Measurements from ENCODE around the gene SMIM21.

SMIM21 gene

GRCh38 chr18:75427603-75428002, at the start of gene SMIM21:
SMIM21 (minus strand) TSS chr18:75427703; CDS start chr18:75427563, 140 bp downstream.
- no peak for DNase-seq

- no peak for DNase-seq
Measured at GRCh38 chr18:75475228-75475627, 47.7 kb upstream of the SMIM21 start.

DNA sequence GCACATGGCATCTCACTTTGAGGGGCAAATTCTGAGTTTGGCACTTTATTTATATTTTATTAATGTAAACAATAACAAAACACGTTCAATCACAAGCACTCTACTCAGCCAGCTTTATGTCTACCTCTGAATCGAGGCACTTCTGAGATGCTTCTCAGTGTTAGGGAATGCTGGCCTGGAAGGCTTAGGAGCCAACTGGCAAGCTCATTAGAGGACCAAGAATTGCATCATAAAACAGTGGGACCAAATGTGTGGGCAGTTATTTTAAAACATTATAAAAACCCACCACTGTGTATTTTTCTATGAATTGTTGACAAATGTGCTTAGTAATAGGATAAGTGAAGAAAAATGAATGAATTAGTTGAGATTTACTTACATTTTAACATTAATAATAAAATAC, 46.8 kb upstream of the SMIM21 start:
- DNase-seq: no peak

DNA sequence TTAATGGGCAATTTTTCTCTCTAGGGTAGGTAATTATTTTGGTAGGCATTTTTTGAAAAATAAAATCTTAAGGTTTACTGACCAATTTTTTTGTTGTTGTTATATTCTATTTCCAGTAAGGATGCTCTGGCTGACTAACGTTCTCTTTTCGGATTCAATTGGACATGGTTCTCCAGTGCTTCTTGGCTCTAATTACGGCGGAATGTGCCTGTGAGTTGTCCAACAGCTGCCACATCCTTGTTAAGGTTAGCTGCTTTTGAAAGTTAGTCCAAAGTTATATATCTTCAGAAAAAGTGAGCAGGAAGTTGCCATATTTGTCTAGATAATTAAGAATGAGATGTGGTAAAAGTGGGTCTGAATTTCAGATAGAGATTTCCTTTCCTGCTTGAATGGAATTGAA, 45.8 kb upstream of the SMIM21 start:
- DNase-seq: no peak

GRCh38 chr18:75472906-75473305, 45.4 kb upstream of the SMIM21 start:
- DNase-seq: no peak

DNA sequence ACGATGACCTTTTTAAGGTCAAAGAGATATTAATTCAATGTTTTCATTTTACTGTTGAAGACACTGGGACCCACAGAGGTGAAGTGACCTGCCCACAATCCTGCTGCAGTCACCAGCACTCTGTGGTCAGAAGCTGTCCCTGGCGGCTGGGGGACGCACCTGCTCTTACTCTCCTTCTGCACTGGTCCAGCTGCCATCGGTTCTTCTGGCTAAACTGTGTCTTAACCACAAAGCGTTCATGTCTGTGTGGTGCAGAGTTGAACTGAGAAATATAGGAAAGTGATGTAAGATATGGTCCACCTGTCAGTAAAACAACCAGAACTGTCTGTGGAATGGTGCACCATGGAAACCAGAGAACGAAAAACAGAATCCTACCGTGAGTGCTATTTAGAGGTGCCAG, 44.9 kb upstream of the SMIM21 start:
- DNase-seq: no peak

GRCh38 chr18:75471850-75472249, 44.3 kb upstream of the SMIM21 start:
- no peak for DNase-seq

DNA sequence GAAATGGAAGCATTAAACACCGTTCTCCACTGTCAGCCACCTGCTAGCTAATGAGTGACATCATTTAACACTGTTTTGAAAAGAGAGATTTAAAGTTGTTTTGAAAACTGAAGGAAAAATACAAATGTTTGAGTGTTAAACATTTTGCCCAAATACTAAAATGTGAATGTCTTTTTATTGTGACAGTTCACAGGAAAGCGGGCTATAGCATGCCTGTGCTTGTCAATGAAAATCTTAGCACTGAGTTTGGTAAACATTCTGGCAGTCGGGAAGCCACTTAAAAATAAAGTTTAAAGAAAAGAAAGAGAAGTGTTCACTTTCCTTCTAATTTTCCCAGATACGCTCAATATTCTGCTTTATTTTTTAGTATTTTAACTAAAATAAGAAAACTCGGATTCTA, 40.3 kb upstream of the SMIM21 start:
- no peak for DNase-seq

GRCh38 chr18:75467281-75467795, 39.8 kb upstream of the SMIM21 start:
- no peak for DNase-seq

DNA sequence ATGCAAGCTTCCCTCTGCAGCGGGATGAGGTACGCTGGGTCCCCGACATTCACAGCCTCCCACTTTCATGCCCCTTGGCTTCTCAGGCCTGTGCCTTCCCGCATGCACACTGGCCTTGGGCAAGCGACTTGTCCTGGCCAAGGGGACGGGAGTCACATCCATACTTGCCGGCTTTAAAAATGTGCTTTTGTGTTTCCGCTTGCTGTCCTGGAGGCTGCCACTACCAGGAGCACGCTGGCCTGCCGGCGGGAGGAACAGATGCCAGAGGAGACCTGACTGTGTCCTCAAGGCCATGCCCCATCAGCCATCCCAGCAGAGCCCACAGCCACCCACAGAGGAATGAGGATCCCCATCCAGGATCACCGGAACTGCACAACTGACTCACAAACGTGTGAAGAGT, 36.9 kb upstream of the SMIM21 start:
- no peak for DNase-seq

DNA sequence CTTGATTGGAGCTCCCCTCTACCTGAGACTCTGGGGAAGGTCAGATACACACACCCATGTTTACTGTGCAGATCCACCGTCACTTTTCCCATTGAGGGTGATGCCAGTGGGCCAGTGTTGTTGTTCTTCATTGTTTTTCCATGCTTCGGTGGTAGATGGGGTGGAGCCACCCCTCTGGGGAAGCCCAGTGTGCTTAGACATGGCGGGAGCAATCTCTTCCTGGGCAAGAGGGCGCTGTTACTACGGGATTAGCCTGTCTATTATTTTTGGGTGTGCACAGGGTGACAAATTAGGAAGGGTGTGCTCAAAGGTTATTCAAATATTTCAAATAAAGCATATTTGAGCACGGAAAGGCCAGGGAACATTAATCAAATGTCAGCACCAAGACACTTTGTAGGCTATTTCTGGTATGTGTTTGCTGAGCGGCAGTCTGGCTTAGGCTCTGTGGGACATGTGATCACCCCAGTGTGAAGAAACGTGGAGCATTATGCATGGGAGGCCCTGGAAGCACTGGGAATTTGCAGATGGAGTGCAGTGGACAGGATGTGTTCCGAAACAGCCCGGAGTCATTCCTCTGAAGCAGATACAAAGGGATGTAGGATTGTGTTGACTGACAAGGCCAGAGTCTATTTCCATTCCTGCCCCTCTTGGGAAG, 34.8 kb upstream of the SMIM21 start:
- DNase-seq: no peak

GRCh38 chr18:75456199-75456631, 28.7 kb upstream of the SMIM21 start:
- DNase-seq: no peak

DNA sequence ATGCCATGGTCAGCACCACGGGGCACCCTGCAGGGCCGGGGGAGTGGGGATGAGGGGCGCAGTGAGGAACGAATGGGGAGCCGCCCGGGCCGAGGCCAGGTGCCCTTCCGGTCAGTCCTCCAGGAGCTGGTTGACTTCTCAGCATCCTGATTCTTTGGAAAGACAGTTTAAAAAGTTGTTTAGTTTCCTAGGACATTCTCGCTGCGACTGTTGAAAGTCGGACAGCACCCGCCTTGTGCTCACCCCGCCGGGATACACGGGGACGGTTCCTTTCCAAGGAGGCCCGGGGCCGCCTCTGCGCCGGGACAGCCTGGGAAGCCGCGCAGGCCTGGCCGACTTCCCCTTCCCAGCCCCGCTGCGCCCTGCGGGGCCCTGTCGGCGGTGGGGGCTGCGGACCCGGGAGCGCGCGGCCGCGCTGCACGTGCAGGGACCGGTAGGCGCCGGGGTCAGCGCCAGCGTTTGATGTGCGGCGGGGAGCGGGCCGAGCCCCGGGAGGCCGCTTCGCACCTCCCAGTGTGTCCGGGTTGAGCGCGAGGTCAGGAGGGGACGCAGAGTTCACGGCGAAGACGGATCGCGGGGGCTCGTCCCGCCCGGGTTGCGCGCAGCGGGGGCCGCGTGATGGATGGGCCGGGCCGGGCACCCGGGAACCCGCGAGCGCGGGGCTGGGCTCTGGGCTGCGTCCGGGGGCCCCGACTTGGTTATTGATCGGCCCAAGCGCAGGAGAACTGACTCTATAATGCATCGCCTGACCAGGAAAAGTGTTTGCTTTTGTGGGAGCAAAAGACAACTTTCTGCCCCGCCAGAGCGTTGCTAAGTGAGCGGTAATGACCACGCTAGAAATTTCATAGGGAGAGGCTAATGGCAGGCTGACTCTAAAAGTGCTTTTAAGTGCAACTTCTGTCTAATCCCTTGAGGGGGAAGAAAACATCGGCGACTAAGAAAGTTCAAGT, 28.0 kb upstream of the SMIM21 start:
- DNase-seq: no peak

DNA sequence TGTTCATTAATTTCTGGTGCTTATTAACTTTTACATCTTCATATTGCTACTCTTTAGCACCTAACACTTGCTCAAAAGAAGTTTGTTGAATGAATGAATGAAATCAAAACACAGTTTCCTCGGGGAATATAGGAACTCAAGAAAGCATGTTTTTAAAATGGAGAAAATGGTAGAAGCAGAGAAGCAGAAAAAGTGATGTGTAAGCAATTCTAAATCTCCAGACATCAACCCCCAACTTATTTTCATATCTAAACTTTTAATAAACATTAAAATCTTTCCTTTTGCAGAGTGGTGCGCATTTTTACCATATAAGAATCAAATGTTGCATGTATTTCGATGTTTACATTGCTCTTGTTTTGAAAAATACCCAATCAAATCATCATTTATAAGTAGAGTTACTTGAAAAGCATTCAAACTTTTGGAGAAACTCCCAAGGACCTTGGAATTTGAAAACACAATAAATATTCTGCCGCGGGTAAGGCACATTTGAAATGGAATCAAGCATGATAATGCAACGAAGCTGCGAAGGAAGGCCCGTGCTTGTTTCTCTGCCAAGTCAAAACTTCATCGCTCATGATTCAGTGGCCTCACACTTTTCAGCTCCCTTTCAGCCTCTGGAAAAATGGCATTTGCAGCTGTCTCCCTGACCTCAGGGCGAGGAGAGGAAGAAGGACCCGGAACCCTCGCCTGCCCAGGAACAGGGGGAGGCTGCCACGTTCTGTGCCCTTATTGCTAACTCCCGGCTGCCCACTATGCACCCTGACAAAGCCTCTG, 26.7 kb upstream of the SMIM21 start:
- no peak for DNase-seq

DNA sequence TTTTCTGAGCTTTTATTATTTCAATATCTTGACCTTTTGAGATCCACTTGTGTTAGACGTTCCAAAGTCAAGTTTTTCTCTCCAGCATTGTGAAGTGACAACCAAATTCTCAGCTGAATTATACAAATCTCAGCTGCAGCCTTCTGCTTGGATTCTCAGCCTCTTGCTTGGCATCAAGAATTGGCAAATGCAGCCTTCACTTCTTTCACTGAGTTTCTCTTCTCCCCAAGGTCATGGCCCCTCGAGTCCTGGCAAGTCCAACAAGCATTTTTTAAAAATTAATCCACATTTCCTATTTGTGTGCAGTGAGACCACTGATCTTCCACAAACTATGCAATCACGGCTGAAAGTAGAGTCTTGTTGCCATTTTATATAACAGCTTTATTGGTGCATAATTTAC, 23.4 kb upstream of the SMIM21 start:
- DNase-seq: no peak

DNA sequence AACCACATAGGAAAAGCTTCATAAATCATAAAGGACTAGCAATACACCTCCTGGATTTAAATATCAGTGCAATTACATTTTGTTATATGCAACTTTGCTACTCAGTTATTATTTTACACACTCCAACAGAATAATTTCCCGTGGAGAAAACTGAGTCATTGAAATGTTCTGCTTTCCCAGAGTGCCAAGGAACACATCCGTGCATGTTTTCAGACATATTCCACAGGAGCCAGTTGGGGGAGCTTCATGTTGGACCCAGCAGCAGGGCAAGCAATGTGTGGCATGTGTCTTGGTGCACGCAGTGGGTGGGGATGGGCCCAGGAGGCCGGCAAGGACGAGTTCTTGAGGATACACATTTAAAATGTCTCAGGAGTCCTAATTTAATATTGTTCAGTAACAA, 14.4 kb upstream of the SMIM21 start:
- no peak for DNase-seq

GRCh38 chr18:75439348-75439747, 11.8 kb upstream of the SMIM21 start:
- no peak for DNase-seq

GRCh38 chr18:75438891-75439290, 11.4 kb upstream of the SMIM21 start:
- no peak for DNase-seq

GRCh38 chr18:75437979-75438378, 10.5 kb upstream of the SMIM21 start:
- no peak for DNase-seq

DNA sequence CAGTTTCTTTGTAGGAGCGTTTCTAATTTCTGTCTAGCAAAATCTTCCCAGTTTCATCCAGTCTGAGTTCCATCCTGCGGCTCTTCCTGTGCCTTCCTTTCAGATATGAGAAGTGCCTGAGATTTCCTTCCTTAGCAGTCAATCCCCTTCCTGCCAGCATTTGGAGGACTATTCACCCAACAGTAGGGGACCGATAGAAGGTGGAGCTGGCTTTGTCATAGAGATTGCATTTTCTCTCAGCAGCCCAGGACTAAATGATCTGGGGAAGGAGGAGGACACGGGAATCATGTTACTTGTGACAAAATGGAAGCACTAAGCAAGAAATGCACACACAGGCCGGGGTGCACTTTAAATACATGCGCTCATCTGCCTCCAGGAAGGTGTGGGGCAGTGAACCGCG, 5.6 kb upstream of the SMIM21 start:
- no peak for DNase-seq

GRCh38 chr18:75429975-75430374, 2.5 kb upstream of the SMIM21 start:
- DNase-seq: no peak

DNA sequence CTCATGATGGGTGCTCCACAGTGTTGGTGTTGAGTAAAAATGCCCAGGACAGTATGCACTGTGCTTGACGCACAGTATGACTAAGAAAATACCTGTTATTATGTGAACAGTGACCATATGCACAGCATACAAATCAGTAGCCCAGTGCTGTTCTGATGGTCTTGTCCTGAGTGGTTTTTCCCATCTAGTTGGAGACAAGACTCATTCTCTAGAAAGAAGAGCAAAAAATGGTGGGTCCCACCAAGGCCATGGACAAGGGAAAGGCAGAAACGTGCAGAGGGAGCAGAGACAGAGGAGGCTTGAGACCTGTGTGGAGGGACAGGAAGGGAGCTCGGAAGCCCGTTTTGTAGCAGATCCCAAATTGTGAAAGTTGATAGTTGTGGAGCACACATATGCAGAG, 987 bp upstream of the SMIM21 start:
- DNase-seq: no peak

- no peak for DNase-seq
Measured at GRCh38 chr18:75422341-75422910, 5.1 kb downstream of the SMIM21 start.
